K562 (cell line): ENCODE results near the gene KLHL22. TPM values are rescaled to one million over a fixed set of nuclear protein-coding genes. Genes with fewer than 3 reads are reported as not detected.

Experiments used
- ATAC-seq: fragments of 200-7000 bp; cut with Tn5 transposase; 3 replicates; pipeline ENCODE4 v1.9.1; 2020; ENCODE audit warnings: moderate library complexity
- BruUV-seq: library from RNA; stranded (reverse); fragments of 400-500 nt; replicated peaks from 2 replicates; lab custom pipeline; 2021; lab: Mats Ljungman, UMichigan
- CTCF ChIA-PET: fragments of 300-600 bp; formaldehyde crosslinking; extraction: SDS; loops from one replicate; lab custom pipeline; 2021; ENCODE audit warnings: low intra/inter-chr PET ratio; lab: Yijun Ruan, JAX
- POLR2A ChIA-PET: fragments of 300-600, 350-650 bp; sonication (Branson Sonifier 250); formaldehyde crosslinking; extraction: SDS; loops from one replicate; lab custom pipeline; 2021; ENCODE audit warnings: antibody characterized with exemption, inconsistent platforms; lab: Yijun Ruan, JAX
- DNase-seq, 4 experiments: peaks; one replicate each; pipeline versions ENCODE4 v3.0.0 to v3.0.0-alpha.2; 2011 to 2018; ENCODE audit warnings: low spot score in 3 of 4, mixed read lengths in 3 of 4; ENCODE audit errors: extremely low read depth in 1 of 4
- FAIRE-seq: peaks from 2 replicates; lab custom pipeline; 2011; peaks lifted over from hg19 to GRCh38; lab: Jason Lieb, UNC
- H2AFZ ChIP-seq: 2 replicates; pipeline ENCODE4 v1.6.0; 2011; ENCODE audit warnings: low read depth, low read length, control low read depth, inconsistent platforms
- H3K27ac ChIP-seq: fragments of 200-600 bp; 3 replicates; pipeline ENCODE4 v1.8.0; 2011; ENCODE audit warnings: low read depth, mild to moderate bottlenecking, control low read depth, inconsistent platforms, low read length, moderate library complexity, mixed read lengths; ENCODE audit errors: extremely low read depth
- H3K27me3 ChIP-seq, 2 experiments: fragments of 300-600 bp in 1 of 2; 2 replicates in 1 of 2; 3 replicates in 1 of 2; pipeline versions ENCODE4 v1.6.0 to v1.8.0; 2011; ENCODE audit warnings: inconsistent platforms in 2 of 2, low read length in 2 of 2, mild to moderate bottlenecking in 1 of 2, mixed read lengths in 1 of 2, moderate library complexity in 1 of 2; ENCODE audit not compliant: control insufficient read depth in 2 of 2, insufficient read depth in 2 of 2
- H3K36me3 ChIP-seq: fragments of 300-600 bp; 3 replicates; pipeline ENCODE4 v1.8.0; 2011; ENCODE audit warnings: mild to moderate bottlenecking, low read length, inconsistent platforms; ENCODE audit not compliant: control insufficient read depth, insufficient read depth
- H3K4me1 ChIP-seq, 2 experiments: fragments of 200-600 bp in 1 of 2; replicated peaks in 1 of 2; 2 replicates in 1 of 2; 3 replicates in 1 of 2; pipeline versions ENCODE4 v1.5.1 to v1.8.0; 2011; ENCODE audit warnings: inconsistent platforms in 2 of 2, low read length in 2 of 2, mild to moderate bottlenecking in 1 of 2, mixed read lengths in 1 of 2, moderate library complexity in 1 of 2; ENCODE audit not compliant: control insufficient read depth in 2 of 2, insufficient read depth in 2 of 2
- H3K4me2 ChIP-seq: 2 replicates; pipeline ENCODE4 v1.6.1; 2011; ENCODE audit warnings: low read length, control low read depth, inconsistent platforms, mixed read lengths; ENCODE audit not compliant: insufficient read depth
- H3K4me3 ChIP-seq: fragments of 200-600 bp; sonication (generic), shearing (Covaris generic); 2 replicates; pipeline ENCODE4 v1.5.1; 2016; ENCODE audit warnings: control low read depth, inconsistent platforms
- H3K79me2 ChIP-seq: fragments of 200-600 bp; 3 replicates; pipeline ENCODE4 v1.8.0; 2011; ENCODE audit warnings: low read length, inconsistent platforms; ENCODE audit not compliant: control insufficient read depth, insufficient read depth
- H3K9ac ChIP-seq, 2 experiments: 2 replicates each; pipeline versions ENCODE4 v1.6.0 to v1.6.1; 2011; ENCODE audit warnings: low read depth in 2 of 2, low read length in 2 of 2, control low read depth in 1 of 2, inconsistent platforms in 1 of 2, mild to moderate bottlenecking in 1 of 2, mixed read lengths in 1 of 2; ENCODE audit not compliant: insufficient read depth in 1 of 2
- H3K9me1 ChIP-seq: one replicate; pipeline ENCODE4 v1.6.0; 2011; ENCODE audit warnings: inconsistent platforms, mild to moderate bottlenecking, low read length, moderate library complexity; ENCODE audit not compliant: control insufficient read depth, insufficient read depth
- H3K9me3 ChIP-seq: replicated peaks from 2 replicates; pipeline ENCODE4 v1.5.1; 2011; ENCODE audit warnings: low read depth, low read length, inconsistent platforms; ENCODE audit not compliant: control insufficient read depth, insufficient read depth
- H4K20me1 ChIP-seq: replicated peaks from 2 replicates; pipeline ENCODE4 v1.6.1; 2011; ENCODE audit warnings: low read length, inconsistent platforms, mixed read lengths; ENCODE audit not compliant: control insufficient read depth, insufficient read depth
- CBFA2T2 ChIP-seq: fragments of 450-650 bp; conservative IDR thresholded peaks from 2 replicates; pipeline ENCODE4 v1.6.1; 2017; ENCODE audit warnings: mild to moderate bottlenecking
- HDAC6 ChIP-seq: IDR thresholded peaks from 2 replicates; pipeline ENCODE4 v1.6.1; 2012; ENCODE audit warnings: low read depth, mild to moderate bottlenecking, control low read depth, inconsistent platforms, low read length, moderate library complexity
- ILK ChIP-seq: fragments of 450-650 bp; IDR thresholded peaks from 2 replicates; pipeline ENCODE4 v1.6.1; 2016; ENCODE audit warnings: missing genetic modification characterization, low read depth, mild to moderate bottlenecking, missing compliant biosample characterization, moderate library complexity, borderline replicate concordance
- MAFG ChIP-seq: fragments of 450-650 bp; conservative IDR thresholded peaks from 2 replicates; pipeline ENCODE4 v1.6.1; 2016; ENCODE audit warnings: missing genetic modification characterization, missing compliant biosample characterization
- POLR2G ChIP-seq: fragments of 200-400 bp; formaldehyde crosslinking; IDR thresholded peaks from 2 replicates; pipeline ENCODE4 v1.6.1; 2017; ENCODE audit warnings: low read depth, mild to moderate bottlenecking, antibody characterized with exemption, low read length, moderate library complexity
- PRMT5 ChIP-seq: sonication (generic); formaldehyde crosslinking; IDR thresholded peaks from 2 replicates; pipeline ENCODE4 v1.5.0; 2020; ENCODE audit warnings: missing genetic modification reagents
- RBFOX2 ChIP-seq: fragments of 200-400 bp; formaldehyde crosslinking; IDR thresholded peaks from 2 replicates; pipeline ENCODE4 v1.6.1; 2017; ENCODE audit warnings: low read depth, mild to moderate bottlenecking, low read length, moderate library complexity
- SETDB1 ChIP-seq: IDR thresholded peaks from one replicate; pipeline ENCODE4 v1.6.1; 2012; ENCODE audit warnings: low read length, control low read depth, inconsistent platforms
- ZKSCAN1 ChIP-seq: fragments of 150-350 bp; IDR thresholded peaks from 2 replicates; pipeline ENCODE4 v1.6.1; 2016; ENCODE audit warnings: low read depth, low read length
- ZNF75A ChIP-seq: fragments of 450-650 bp; formaldehyde crosslinking; IDR thresholded peaks from 2 replicates; pipeline ENCODE4 v1.4.0; 2020; ENCODE audit warnings: mild to moderate bottlenecking
- WGBS: fragments of 100-300 bp; shearing (Covaris generic); methylation state at CpG from one replicate; pipeline ENCODE4 v1.1.6; 2016; ENCODE audit warnings: low coverage, mixed read lengths; ENCODE audit not compliant: insufficient coverage; ENCODE audit errors: missing lambda C conversion rate; 5-methylcytosine and 5-hydroxymethylcytosine counted together
- in situ Hi-C: fragments of 300-500 bp; cut with MboI; formaldehyde crosslinking; loops from 4 replicates; pipeline ENCODE4 v1.15.0; 2018; ENCODE audit warnings: inconsistent platforms, mixed read lengths
- intact Hi-C: fragments of 100-400 bp; cut with micrococcal nuclease; formaldehyde crosslinking; loops from 2 replicates; pipeline ENCODE4 v1.14.2; 2022
- polyA plus RNA-seq, 8 experiments: library from polyadenylated mRNA; depleted of rRNA in 4 of 8; stranded (reverse) in 5 of 8; unstranded in 3 of 8; fragments of >200 nt; fragmentation: Nextera tagmentation in 2 of 8; fragmentation: Illumina TruSeq in 1 of 8; extraction: Ambion mirVana in 2 of 8; extraction: Trizol in 1 of 8; gene quantifications; 2 replicates each; pipeline versions ENCODE4 v1.2.1 to v1.2.3, GENCODE V29; 2011 to 2014; ENCODE audit warnings: inconsistent platforms in 1 of 8, missing spikeins in 1 of 8
- total RNA-seq, 7 experiments: library from RNA; depleted of rRNA in 6 of 7; stranded (reverse); fragments of >200 nt in 6 of 7; fragmentation: Illumina TruSeq in 2 of 7; extraction: Trizol in 2 of 7; gene quantifications; 2 replicates each; pipeline versions ENCODE4 v1.2.1 to v1.2.3, GENCODE V29; 2011 to 2021; ENCODE audit warnings: low replicate concordance in 1 of 7
- TF ChIP-seq, protein P1 (sequence below), 2 experiments: fragments of 450-650 bp in 1 of 2; sonication (generic) in 1 of 2; formaldehyde crosslinking; conservative IDR thresholded peaks; 2 replicates each; pipeline versions ENCODE4 v1.4.0 to v1.8.1; 2020 to 2022; ENCODE audit warnings: mild to moderate bottlenecking in 1 of 2, missing genetic modification reagents in 1 of 2
- TF ChIP-seq, protein P2 (sequence below), 2 experiments: IDR thresholded peaks in 1 of 2; conservative IDR thresholded peaks in 1 of 2; 2 replicates each; pipeline ENCODE4 v1.6.1; 2016; ENCODE audit warnings: low read depth in 2 of 2, mild to moderate bottlenecking in 1 of 2, missing compliant biosample characterization in 1 of 2, missing genetic modification characterization in 1 of 2, moderate library complexity in 1 of 2

Gene KLHL22
- total and polyA plus RNA-seq, 9 of the 15 experiments (the other 6 are each of a cell fraction or from before 2014, with no cell fraction given) = 1.3 to 25.6 (median 15.2) TPM

DNA sequence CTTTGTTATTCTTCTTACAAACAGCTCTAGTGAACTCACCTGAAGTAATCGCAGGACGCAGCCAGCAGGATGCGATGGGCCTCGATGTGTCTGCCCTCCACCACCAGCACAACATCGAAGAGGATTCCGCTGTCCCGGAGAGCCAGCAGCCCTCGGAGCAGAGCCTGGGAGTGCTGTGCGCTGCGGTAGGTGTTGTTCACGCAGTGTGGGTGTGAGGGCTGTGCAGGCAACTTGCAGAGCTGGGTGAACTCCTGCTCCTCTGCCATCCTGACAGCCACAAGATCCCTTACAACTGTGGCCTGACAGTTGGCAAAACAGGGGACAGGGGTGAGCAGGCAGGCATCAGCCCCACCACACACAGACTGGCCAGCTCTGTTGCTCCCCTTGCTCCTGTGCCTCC, 6.6 kb downstream of the KLHL22 start:
- H3K36me3 ChIP-seq = peaks cover 12% of the 10 kb centered on the region
- no peaks in the 10 kb centered on the region for H3K9me3 ChIP-seq
- no peak for FAIRE-seq
- ChIA-PET POLR2A (interaction anchor here (0.6 to 3.0 kb wide), 11 partner anchors 9 to 121 kb away, joined by 3 to 13 read pairs (median 3); partner anchors contain the start of gene MED15), CTCF (no interaction called here)
- H3K4me2 ChIP-seq = no peak overlapping the region
- no peak overlapping the region for H3K4me3 ChIP-seq
- peak overlapping the region in 1 of 2 experiments; percentile 76; a peak in 2 of 4 replicates for H3K9ac ChIP-seq
- in situ Hi-C loops (no loop called here), intact Hi-C loops (no loop called here)
- peaks cover 0 to 13% of the 10 kb centered on the region in 2 experiments; a peak in 4 of 5 replicates for H3K4me1 ChIP-seq
- H3K9me1 ChIP-seq = peaks cover 10% of the 10 kb centered on the region
- TF ChIP-seq RBFOX2 (peak; percentile 40; the same call in 1 of the 2 replicates), MAFG (tag) (no peak), ZKSCAN1 (0 out of 2 replicates have a peak, but pooled peaks have one; percentile 21), SETDB1 (peak; percentile 96), ZNF75A (CRISPR knock-in tag) (no peak), POLR2G (peak; percentile 44; the same call in 1 of the 2 replicates), CBFA2T2 (no peak), HDAC6 (peak; percentile 91; the same call in 1 of the 2 replicates), PRMT5 (CRISPR knock-in tag) (0 out of 2 replicates have a peak, but pooled peaks have one; percentile 42), ILK (tag) (no peak)
- TF ChIP-seq, protein P1, sequence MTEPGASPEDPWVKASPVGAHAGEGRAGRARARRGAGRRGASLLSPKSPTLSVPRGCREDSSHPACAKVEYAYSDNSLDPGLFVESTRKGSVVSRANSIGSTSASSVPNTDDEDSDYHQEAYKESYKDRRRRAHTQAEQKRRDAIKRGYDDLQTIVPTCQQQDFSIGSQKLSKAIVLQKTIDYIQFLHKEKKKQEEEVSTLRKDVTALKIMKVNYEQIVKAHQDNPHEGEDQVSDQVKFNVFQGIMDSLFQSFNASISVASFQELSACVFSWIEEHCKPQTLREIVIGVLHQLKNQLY (CRISPR knock-in tag; conservative IDR thresholded peaks at IDR 0.05) = peak in 1 of 2 experiments; percentile 47; a peak in 1 of 4 replicates
- TF ChIP-seq, protein P2, sequence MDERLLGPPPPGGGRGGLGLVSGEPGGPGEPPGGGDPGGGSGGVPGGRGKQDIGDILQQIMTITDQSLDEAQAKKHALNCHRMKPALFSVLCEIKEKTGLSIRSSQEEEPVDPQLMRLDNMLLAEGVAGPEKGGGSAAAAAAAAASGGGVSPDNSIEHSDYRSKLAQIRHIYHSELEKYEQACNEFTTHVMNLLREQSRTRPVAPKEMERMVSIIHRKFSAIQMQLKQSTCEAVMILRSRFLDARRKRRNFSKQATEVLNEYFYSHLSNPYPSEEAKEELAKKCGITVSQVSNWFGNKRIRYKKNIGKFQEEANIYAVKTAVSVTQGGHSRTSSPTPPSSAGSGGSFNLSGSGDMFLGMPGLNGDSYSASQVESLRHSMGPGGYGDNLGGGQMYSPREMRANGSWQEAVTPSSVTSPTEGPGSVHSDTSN (CRISPR knock-in tag; IDR thresholded peaks at IDR 0.05; ENCODE audit: low read depth) = 0 out of 2 replicates have a peak, but pooled peaks have one; percentile 7
- TF ChIP-seq, protein P2 (tag; conservative IDR thresholded peaks at IDR 0.05; ENCODE audit: low read depth) = no peak
- no peak overlapping the region for H2AFZ ChIP-seq
- DNase-seq = no peak
- peaks cover 8% of the 10 kb centered on the region; the same call in 2 of the 3 replicates for H3K79me2 ChIP-seq
- WGBS = 91% methylated on average over 11 of the region's 11 CpGs
- no peaks in the 10 kb centered on the region for H3K27me3 ChIP-seq
- peaks cover 49% of the 10 kb centered on the region for H4K20me1 ChIP-seq
- ATAC-seq = peak; percentile 5; the same call in 2 of the 3 replicates
- no peak overlapping the region for H3K27ac ChIP-seq
- BruUV-seq = no TSS peak
